WERI-Rb-1 (cell line): Measurements from ENCODE around the gene FBLN1.
A peak's percentile ranks its signal among the peaks of the same experiment; 100 is the strongest.

ENCODE experiments used
- DNase-seq: peaks from one replicate; pipeline ENCODE4 v3.0.0-alpha.2; 2020
- H3K27ac ChIP-seq: fragments of 250-450 bp; sonication (Bioruptor Pico); 2 replicates; pipeline ENCODE4 v1.5.1; 2020; ENCODE audit warnings: mild to moderate bottlenecking, moderate library complexity
- H3K27me3 ChIP-seq: fragments of 250-450 bp; sonication (Bioruptor Pico); 2 replicates; pipeline ENCODE4 v1.5.1; 2021; ENCODE audit warnings: mild to moderate bottlenecking, low read depth, moderate library complexity; ENCODE audit not compliant: insufficient read depth, severe bottlenecking
- H3K36me3 ChIP-seq: fragments of 250-450 bp; sonication (Bioruptor Pico); 2 replicates; pipeline ENCODE4 v1.5.1; 2020; ENCODE audit warnings: mild to moderate bottlenecking, moderate library complexity
- H3K4me3 ChIP-seq: 2 replicates; pipeline ENCODE4 v1.5.1; 2011; ENCODE audit warnings: low read depth, mild to moderate bottlenecking, control low read depth, low read length
- H3K9me3 ChIP-seq: fragments of 250-450 bp; sonication (Bioruptor Pico); 2 replicates; pipeline ENCODE4 v1.5.1; 2021; ENCODE audit warnings: mild to moderate bottlenecking, moderate library complexity; ENCODE audit not compliant: severe bottlenecking
- TF ChIP-seq, protein P1 (sequence below): IDR thresholded peaks from 2 replicates; pipeline ENCODE4 v1.5.1; 2011; ENCODE audit warnings: low read depth, mild to moderate bottlenecking, control low read depth, inconsistent platforms, low read length

The FBLN1 gene

DNA sequence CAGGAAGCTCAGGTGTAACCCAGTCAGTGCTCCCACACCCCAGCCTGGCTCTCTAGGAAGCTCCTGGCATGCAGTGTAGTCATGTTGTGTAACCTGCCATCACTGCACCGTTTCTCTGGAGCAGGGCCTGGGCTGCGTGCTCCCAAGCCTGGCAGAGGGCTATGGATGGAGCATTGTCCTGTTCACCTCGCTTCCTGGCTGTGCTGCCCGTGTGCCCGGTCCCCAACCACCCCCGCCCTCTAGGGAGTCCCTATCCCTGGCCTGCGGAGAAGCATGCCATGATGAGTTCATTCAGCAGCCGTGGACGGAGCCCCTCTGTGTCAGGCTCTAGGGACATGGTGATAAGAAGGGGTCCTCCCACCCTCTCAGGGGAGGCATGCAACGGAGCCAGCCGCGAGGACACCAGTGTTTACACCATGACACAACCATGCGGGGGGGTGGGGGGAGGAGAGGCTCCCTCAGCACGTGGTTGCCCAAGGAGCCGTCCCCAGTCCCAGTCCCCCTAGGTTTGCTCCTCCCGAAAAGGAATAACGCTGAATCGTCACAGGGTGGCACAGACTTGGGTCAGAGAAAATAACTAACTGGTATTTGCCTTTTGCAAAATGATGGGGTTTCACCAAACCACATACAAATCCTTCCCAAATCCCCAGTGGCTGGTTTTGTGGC lies 73.1 kb downstream of the FBLN1 start:
- no peaks in the 10 kb centered on the region for H3K36me3 ChIP-seq
- H3K27me3 ChIP-seq = no peaks in the 10 kb centered on the region
- H3K9me3 ChIP-seq = no peaks in the 10 kb centered on the region
- H3K4me3 ChIP-seq = no peak overlapping the region
- no peak overlapping the region for H3K27ac ChIP-seq
- TF ChIP-seq, protein P1, sequence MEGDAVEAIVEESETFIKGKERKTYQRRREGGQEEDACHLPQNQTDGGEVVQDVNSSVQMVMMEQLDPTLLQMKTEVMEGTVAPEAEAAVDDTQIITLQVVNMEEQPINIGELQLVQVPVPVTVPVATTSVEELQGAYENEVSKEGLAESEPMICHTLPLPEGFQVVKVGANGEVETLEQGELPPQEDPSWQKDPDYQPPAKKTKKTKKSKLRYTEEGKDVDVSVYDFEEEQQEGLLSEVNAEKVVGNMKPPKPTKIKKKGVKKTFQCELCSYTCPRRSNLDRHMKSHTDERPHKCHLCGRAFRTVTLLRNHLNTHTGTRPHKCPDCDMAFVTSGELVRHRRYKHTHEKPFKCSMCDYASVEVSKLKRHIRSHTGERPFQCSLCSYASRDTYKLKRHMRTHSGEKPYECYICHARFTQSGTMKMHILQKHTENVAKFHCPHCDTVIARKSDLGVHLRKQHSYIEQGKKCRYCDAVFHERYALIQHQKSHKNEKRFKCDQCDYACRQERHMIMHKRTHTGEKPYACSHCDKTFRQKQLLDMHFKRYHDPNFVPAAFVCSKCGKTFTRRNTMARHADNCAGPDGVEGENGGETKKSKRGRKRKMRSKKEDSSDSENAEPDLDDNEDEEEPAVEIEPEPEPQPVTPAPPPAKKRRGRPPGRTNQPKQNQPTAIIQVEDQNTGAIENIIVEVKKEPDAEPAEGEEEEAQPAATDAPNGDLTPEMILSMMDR = no peak
- DNase-seq = no peak

DNA sequence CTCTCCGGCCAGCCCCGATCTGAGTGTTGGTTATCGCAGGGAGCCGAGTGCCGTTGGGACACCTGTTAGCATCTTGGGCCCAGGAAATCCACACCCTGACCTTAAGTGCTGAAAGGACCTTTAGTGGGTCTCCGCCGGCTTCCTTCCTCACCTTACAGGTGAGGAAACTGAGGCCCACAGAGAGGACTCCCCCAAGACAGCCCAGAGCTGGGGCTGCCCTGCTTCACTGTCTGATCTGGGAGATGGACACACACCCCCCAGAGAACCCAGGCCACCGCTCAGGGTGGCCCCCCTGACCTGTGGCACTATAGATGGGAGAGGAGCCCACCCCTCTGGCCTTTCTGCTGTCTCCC lies 73.6 kb downstream of the FBLN1 start:
- Histone ChIP-seq H3K9me3 (no peaks in the 10 kb centered on the region), H3K4me3 (no peak overlapping the region), H3K36me3 (no peaks in the 10 kb centered on the region), H3K27ac (no peak overlapping the region), H3K27me3 (no peaks in the 10 kb centered on the region)
- DNase-seq = no peak
- TF ChIP-seq, protein P1 = no peak

DNA sequence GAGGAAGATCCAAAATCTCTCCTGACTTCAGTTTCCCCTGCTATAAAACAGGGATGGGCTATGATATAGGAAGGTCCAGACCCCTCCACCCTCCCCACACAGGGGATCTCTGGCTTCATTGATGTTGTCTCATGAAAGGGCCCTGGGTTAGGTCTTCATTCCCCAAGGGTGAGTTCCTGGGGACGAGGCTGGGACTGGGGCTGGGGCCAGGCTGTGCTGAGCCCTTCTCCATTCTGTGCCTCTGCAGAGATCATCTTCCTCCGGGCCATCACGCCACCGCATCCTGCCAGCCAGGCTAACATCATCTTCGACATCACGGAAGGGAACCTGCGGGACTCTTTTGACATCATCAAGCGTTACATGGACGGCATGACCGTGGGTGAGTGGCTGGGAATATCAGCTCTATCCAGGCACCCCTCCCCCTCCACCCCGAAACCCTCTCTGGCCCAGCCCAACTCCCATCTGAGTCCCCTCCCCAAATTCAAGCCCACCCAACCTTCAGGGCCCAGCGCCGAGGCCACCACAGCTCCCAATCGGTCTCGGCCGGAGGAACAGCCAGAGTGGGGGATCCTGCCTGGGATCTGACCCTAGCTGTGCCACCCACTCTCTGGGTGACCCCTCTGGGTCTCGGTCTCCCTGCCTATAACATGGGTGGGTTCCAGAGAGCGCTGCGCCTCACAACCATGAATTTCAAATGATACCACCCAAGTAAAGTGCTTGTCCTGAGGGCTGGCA lies 74.2 kb downstream of the FBLN1 start:
- DNase-seq = no peak
- Histone ChIP-seq H3K27me3 (no peaks in the 10 kb centered on the region), H3K36me3 (no peaks in the 10 kb centered on the region), H3K9me3 (no peaks in the 10 kb centered on the region), H3K4me3 (no peak overlapping the region), H3K27ac (no peak overlapping the region)
- TF ChIP-seq, protein P1 = no peak

DNA sequence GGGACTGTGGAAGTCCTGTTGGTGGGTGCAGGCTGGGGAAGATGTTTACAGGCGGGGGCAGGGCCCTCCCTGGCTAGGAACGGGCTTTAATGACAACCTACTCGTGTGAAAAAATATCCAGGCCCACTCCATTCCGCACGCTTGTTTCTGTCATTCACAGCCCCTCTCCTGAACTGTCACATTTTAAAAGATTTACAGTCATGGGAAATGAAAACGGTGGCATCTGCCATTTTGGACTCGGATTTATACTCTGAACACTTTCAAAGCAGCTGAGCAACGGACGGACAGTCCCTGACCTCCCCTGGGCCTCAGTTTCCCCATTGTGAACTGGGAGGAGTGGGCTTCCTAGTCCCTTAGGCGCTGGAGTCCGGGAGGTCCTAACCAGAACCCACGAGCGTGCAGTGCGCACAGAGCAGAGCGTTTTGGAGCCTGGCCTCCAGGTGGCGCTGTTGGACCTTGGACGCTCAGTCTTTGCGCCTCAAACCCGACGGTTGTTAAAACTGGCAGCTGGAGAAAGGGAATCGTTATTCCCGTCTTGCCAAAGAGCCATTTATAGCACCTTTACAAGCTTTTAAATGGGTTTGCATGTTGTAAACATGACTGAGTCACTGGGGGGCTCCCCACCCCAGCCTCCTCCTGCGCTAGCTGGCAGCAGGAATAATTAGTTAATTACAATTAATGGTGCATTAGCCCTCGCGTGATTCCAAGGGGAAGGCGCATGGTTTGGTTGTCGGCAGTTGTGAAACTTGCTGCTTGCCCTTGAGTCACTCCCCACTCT lies 75.3 kb downstream of the FBLN1 start:
- DNase-seq = peak; percentile 79
- Histone ChIP-seq H3K27me3 (no peaks in the 10 kb centered on the region), H3K27ac (no peak overlapping the region), H3K9me3 (no peaks in the 10 kb centered on the region), H3K36me3 (no peaks in the 10 kb centered on the region), H3K4me3 (no peak overlapping the region)
- TF ChIP-seq, protein P1 = peak; percentile 96

DNA sequence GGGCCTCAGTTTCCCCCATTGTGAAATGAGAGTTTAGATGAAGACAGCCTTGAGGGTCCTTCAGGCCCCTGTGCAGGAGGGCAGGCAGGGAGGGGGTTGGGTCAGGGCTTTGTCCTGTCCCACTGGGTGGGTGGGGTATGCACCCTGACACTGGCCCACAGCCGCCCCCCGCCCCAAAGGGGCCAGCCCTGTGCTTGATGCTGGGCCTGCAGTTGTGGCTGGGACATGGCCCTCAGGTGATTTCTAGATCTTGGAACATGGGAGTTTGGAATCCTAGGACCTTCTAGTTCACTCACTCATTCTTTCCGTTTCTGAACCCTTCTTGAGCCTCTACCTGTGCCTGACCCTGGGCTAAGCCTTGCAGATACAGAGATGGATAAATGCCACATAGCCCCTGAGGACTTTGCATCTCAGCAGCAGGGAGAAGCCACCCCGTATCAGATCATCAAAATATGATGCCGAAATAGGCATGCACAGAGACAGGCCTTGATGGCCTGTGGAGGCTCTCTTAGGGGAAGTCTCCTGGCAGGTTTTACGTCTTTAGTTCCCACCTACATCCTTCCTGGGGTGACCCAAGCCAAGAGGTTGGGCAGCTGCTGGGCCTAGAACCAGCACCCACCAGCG lies 76.0 kb downstream of the FBLN1 start:
- no peak for DNase-seq
- Histone ChIP-seq H3K4me3 (no peak overlapping the region), H3K27me3 (no peaks in the 10 kb centered on the region), H3K27ac (no peak overlapping the region), H3K36me3 (no peaks in the 10 kb centered on the region), H3K9me3 (no peaks in the 10 kb centered on the region)
- TF ChIP-seq, protein P1 = no peak
